Subcutaneous adipose tissue (tissue), 4 donors: Measurements from ENCODE around the gene RBCK1. TPM values are rescaled to one million over a fixed set of nuclear protein-coding genes. Genes with fewer than 3 reads are reported as not detected.

Source experiments
- CTCF ChIP-seq: fragments of 450-650 bp; IDR thresholded peaks from one replicate; pipeline ENCODE4 v1.5.1; 2016; ENCODE audit warnings: low read depth, mild to moderate bottlenecking, control low read depth, antibody characterized with exemption, moderate library complexity
- total RNA-seq, 4 donors: library from RNA; depleted of rRNA; stranded (reverse); fragments of >200 nt; gene quantifications; one replicate each; pipeline ENCODE4 v1.1.0, GENCODE V29; 2016

RBCK1 gene
- total RNA-seq, 4 donors from 2014 or later = 29.3 to 91.6 (median 55.1) TPM

GRCh38 chr20:472889-473292, 64.8 kb downstream of the RBCK1 start:
- no peak for TF ChIP-seq CTCF

DNA sequence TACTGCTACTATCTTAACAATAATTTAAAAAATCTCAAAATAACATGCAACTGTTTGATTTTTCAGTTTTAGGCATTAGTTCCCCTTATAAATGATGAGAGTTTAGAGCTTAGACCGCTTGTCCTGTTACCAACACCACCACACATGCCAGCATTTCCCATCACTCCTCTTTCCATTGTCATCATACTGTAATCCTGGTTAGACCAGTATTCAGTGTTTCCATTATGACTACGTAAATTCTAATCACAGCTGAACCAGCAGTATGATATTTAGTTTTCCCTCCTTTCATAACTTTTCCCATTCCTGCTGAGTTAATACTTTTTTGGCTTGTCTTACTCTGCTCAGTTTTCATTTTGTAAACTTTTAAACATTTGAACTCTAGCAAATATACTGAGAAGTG, 66.5 kb downstream of the RBCK1 start:
- TF ChIP-seq CTCF = no peak

- TF ChIP-seq CTCF = no peak
These were observed 67.6 kb downstream of the RBCK1 start for GRCh38 chr20:475463-476357.

DNA sequence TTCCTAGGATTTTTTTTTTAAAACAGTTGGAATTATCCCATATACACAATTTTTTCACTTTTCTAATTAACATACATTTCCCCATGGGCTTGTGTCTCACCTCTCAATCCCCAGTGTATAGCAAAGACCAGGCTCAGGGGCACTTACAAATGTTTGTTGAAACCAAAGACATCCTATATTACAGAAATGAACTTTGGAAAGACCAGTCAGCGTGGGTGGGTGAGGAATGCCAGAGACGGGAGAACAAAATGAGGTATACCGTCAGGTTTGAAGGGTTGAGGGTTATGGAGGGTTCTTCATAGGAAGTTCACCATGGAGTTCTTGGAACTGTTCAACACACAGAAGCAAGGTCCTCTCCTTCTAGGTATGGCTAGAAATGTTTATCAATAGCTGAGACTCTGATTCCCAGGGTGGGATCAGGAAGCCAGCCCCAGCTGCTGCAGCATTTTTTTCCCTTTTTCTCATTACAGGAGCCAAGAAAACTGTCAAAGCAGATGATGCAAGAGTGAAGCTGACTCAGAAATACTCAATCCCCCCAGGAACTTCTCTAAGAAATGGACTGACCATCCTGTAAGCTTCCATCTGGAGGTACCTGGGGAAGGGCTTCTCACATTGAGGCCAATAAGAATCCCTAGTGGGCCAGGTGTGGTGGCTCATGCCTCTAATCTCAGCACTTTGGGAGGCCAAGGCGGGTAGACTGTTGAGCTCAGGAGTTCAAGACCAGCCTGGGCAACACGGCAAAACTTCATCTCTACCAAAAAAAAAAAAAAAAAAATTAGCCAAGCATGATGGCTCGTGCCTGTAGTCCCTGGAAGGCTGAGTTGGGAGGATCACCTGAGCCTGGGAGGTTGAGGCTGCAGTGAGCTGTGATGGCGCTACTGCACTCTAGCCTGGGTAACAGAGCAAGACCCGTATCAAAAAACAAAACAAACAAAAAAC, 70.2 kb downstream of the RBCK1 start:
- no peak for TF ChIP-seq CTCF

DNA sequence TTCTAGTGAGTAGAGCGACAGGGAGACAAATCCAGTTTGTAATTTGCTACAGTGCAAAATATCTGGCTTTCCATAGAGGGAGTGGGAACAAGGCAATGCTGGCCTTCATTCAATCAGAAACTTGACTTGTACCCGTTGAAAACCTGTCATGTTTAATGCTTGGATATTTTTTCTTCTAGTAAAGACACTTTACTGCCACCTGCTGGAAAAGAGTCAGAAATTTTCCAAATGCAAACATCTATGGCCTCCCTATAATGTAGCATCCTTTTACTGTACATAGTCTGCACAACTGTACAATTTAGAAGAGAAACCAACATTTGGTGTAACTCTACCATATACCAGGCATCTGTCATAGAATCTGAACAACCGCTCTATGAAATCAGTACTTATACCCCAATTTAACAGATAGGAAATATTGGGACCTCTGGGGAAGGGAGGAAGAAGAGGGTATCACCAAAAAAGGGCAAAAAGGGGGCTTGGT, 70.9 kb downstream of the RBCK1 start:
- TF ChIP-seq CTCF = no peak

DNA sequence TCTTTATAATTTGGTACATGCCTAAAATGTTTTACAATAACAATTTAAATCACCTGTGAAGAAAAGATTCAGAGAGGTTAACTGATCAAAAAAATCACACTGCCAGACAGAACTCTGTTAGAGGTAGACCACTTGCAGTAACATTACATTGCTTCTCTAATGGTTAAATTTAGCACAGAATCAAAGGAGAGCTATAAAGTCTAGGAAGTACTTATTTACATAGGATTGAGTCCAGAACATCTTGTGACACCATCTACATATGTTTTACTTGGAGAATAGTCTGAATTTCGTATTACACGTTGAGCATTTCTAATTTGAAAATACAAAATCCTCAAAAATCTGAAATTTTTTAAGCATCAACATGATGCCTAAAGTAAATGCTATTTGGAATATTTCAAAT, 71.4 kb downstream of the RBCK1 start:
- TF ChIP-seq CTCF = no peak

DNA sequence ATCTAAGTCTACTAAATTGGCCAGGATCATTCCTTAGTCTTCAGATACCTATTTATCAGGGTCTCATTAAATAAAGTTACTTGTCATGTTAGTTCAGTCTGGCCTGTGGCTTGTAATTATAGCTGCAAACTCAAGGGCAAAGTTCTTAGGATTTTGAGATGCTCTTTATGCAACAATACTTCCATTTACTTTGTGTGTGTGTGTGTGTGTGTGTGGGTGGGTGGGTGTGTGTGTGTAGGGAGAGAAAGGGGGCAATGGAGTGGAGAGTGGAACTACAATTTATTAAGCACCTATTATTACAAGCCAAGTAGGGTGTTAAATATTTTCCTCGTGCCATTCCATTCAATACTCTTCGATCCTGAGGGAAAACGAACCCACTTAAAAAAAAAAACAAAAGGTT, 71.9 kb downstream of the RBCK1 start:
- TF ChIP-seq CTCF = no peak
